ENCODE results near the gene PDXK.
A peak's percentile ranks its signal among the peaks of the same experiment; 100 is the strongest.
"Not testable (repeated sequence)": the region's sequence is repeated elsewhere in the genome, so short reads cannot be mapped to it uniquely, and the experiment has no call there.

Gene PDXK

DNA sequence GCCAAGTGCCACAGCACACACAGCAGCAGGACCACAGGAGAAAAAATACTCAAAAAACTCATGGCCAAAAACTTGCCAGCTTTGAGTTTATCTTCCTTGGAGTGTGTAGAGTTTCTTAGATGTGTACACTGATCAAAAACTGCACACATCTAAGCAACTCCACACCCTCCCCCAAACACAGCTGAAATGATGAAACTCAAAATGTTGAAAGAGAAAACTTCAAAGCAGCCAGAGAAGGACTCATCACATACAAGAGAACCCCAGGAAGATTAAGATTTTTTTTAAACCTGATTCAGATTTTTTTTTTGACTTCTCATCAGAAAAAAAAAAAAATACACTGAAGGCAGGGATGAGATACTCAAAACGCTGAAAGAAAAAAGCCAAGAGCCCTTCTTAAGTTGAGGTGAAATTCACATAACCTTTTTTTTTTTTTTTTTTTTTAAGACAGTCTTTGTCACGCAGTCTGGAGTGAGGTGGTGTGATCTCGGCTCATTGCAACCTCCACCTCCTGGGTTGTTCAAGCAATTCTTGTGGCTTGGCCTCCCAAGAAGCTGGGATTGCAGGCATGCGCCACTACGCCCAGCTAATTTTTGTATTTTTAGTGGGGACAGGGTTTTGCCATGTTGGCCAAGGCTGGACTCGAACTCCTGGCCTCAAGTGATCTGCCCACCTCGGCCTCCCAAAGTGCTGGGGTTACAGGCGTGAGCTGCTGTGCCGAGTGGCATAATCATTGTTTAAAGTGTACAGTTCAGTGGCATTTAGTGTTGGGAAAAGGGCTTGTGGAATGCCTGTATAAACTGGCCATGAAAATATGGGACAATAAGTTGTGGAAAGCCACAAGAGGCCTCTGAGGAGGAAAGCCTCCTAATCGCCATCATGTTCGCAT lies 20.9 kb upstream of the PDXK start:
- FAIRE-seq: no peak

DNA sequence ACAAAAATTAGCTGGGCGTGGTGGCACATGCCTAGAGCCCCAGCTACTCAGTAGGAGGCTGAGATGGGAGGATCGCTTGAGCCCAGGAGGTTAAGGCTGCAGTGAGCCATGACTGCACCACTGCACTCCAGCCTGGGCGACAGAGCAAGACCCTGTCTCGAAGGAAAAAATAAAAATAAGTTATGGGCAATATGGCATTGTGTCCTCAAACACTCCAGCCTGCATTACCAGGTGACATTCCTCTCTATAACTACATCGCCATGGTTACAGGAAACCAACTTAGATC lies 19.5 kb upstream of the PDXK start:
- FAIRE-seq: not testable (repeated sequence)

DNA sequence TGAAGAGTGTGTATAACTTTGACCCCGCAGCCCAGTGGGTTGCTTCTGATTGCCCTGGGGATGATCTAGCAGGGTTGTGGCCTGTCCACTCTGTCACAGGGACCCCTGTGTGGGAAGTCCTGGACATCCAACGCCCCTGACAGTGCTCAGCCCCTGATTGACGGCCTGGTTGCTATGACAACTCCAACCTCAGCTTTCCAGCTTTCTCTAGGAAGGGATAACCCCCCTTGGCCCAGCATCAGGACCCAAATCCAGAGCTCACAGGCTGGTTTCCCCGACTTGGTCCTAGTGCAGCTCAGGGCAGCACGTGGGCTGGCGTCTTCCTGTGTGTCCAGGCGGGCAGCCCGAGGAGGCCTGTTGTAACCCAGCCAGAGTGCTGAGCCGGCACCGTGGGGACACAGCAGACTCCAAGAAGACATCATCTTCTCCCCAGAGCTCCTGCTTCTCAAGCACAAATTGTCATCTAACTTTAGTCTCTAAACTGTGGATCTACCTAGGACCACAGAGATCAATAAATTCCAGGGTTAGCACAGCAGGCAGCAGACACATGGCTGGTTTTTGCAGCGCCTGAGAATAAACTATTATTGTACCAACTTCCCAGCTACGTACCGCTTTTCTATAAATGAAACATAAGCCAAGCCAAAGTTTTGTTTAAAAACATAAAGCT lies 18.9 kb upstream of the PDXK start:
- FAIRE-seq: no peak

GRCh38 chr21:43701936-43702784 lies 16.8 kb upstream of the PDXK start:
- no peak for FAIRE-seq

DNA sequence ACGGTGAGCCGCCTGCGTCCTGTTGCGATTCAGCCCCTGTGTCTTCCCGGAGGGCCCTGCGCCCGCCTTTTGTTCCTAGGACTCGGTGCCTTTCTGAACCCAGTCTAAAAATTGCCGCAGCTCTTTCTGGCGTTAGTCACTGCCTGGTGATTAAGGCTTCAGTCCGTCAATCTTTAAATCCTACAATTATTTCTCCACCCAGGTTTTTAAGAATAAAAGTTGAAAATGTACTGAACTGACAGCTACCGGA lies 16.2 kb upstream of the PDXK start:
- FAIRE-seq: no peak

GRCh38 chr21:43703035-43703880 lies 15.7 kb upstream of the PDXK start:
- FAIRE-seq: no peak

DNA sequence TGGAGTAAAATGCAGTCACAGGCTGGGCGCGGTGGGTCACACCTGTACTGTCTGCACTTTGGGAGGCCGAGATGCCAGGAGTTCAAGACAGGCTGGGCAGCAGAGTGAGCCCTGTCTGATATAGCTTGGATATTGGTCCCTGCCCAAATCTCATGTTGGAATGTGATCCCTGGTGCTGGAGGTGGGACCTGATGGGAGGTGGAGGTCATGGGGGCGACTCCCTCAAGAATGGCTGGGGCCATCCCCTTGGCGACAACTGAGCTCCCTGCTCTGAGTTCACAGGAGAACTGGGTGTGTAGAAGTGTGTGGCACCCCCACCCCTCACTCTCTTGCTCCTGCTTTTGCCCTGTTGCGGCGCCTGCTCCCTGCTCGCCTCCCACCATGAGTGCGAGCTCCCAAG lies 11.5 kb upstream of the PDXK start:
- FAIRE-seq: no peak

DNA sequence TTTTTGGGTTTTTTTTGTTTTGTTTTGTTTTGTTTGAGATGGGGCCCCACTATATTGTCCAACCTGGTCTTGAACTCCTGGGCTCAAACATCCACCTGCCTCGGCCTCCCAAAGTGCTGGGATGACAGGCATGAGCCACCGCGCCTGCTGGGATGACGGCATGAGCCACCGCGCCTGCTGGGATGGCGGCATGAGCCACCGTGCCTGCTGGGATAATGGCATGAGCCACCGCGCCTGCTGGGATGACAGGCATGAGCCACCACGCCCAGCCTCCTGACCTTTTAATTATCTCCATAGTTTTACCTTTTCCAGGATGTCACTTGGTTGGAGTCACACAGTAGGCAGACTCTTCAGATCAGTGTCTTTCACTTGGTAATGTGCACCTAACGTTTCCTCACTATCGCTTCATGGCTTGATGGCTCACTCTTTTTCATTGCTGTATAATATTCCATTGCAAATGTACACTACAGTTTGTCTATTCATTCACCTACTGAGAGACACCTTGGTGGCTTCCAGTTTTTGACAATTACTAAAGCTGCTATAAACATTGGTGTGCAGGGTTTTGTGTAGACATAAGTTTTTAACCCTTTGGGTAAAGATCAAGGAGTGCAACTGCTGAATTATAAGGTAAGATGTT lies 10.1 kb upstream of the PDXK start:
- FAIRE-seq: no peak

- FAIRE-seq: peak; percentile 40
These were observed 6.5 kb upstream of the PDXK start for GRCh38 chr21:43712268-43712942.

DNA sequence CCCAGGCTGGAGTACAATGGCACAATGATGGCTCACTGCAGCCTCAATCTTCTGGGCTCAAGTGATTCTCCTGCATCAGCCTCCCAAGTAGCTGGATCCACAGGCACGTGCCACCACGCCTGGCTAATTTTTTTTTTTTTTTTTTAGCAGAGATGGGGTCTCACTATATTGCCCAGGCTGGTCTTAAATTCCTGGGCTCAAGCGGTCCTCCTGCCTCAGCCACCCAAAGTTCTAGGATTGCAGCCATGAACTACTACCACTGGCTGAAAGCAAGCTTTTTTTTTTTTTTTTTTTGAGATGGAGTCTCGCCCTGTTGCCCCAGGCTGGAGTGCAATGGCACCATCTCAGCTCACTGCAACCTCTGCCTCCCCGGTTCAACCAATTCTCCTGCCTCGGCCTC lies 5.8 kb upstream of the PDXK start:
- FAIRE-seq: not testable (repeated sequence)

GRCh38 chr21:43716376-43717165 lies 2.4 kb upstream of the PDXK start:
- FAIRE-seq: no peak

DNA sequence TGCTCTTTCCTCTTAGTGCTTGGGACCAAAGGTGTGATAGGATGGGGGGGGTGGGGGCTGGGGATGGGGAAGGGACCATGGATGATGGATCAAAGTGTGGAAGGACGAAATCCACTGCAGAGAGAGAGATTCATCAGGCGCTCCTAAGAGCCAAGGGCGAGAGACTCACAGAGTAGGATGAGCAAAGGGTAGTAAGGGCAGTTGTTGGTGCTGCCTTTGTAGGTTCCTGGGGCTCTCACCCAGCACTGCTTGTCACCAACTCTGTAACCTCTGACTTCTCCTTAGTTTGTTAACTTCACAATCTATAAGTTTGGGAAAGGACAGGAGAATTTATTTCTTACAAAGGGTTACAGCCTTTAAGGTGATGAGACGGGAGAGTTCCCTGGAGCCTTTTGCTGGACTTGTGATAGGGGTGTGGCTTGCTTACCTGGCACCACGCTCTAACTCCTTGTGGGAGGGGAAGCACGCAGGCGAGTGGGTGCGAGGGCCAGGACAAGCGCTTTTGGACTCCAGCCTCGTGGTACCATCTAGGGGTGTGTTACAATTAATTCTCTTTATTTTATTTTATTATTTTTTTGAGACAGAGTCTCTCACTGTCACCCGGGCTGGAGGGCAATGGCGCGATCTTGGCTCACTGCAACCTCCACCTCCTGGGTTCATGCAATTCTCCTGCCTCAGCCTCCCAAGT lies 1.6 kb upstream of the PDXK start:
- no peak for FAIRE-seq

DNA sequence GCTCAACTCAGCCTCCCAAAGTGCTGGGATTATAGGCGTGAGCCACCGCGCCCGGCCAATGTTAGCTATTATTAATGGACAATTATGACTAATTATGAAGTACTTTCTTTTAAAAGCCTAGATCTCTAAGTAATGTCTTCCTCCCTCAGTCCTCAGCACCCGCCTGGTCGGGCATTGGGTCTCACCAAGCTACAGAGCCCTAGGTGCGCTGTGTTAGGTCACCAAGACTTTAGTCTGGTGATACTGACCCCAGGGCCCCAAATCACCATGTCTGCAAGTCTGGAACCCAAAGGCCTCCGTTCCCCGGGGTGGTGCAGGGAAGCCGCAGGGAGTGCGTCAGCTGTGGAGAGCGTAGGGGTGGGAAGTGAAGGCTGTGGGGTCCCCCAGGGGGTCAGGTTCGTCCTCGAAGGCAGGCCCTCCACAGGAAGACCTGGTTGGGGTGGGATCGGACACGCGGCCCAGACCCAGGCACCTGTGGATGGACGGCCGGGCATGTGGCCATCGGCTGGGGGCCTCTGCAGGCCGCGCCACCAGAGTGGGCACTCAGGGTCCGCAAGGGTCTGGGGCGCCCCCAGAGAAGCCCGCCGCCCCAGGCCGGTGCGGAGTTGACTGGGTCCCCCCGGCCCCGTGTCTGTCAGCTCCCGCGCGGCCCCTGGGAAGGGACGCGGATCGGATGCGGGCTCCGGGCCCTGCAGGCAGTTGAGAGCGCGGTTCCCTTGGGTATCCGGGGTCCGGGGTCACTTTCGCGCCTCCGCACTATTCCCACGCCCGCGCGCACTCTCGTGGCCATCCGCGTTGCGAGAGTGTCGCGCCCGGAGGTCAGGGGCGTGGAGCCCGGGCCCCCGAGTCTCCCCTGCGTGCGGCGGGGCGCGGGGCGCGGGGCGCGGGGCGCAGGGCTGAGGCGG lies 710 bp upstream of the PDXK start:
- no peak for FAIRE-seq

- no peak for FAIRE-seq
These were observed 1.0 kb downstream of the PDXK start for GRCh38 chr21:43719748-43720538.

- FAIRE-seq: no peak
These were observed 1.7 kb downstream of the PDXK start for GRCh38 chr21:43720539-43721166.

DNA sequence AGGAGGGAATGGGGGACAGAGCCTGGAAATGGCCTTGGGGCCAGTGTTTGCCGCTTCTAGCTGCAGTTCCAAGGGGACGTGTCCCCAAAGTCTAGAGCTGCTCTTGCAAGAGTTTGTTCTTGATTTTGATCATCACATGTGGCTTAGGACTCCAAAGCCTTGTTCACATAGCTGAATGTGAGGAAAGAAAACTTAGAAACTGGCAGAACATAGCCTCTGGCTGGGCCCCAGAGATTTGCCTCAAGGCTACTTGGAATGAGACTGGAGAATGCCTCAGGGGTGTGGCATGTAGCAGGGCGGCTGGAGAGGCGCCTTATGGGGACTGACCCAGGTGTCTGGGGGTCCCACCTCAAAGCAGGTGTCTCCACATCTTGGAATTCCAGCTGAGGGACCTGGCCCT lies 2.3 kb downstream of the PDXK start:
- no peak for FAIRE-seq

GRCh38 chr21:43721939-43722338 lies 3.0 kb downstream of the PDXK start:
- no peak for FAIRE-seq

DNA sequence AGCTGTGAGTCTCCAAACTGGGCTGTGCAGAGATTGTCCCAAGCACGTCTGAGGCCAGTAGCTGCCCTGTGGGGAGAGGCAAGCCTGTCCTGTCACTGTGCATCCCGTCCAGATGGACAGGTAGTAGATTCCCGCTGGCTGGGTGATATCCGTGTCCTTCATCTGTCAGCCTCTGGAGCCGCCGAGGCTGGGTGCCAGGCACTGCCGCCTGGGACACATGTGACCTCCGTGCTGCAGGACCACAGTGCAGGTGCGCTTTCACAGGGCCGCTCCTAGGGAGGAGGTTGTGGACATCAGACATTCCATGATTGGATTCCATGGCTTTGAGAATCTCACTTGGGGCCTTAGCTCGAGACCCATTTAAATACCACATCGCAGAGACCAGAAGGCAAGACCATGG lies 4.7 kb downstream of the PDXK start:
- no peak for FAIRE-seq
